ENCODE measurements around the gene TRPM2. TPM values are rescaled to one million over a fixed set of nuclear protein-coding genes. Genes with fewer than 3 reads are reported as not detected.

Gene TRPM2
- total RNA-seq, 1 donor from 2014 or later = 1.6 TPM

- H3K9ac ChIP-seq (ENCODE audit: low read depth in 1 of 3, low read length in 3 of 3) = no peak overlapping the region
- peaks cover 0 to 9% (median 6%) of the 10 kb centered on the region in 3 donors for H3K4me1 ChIP-seq (ENCODE audit: control insufficient read depth in 3 of 3, insufficient read depth in 3 of 3, low read length in 3 of 3)
- peaks cover 14 to 38% (median 28%) of the 10 kb centered on the region in 3 donors for H3K27me3 ChIP-seq (ENCODE audit: control insufficient read depth in 3 of 3, insufficient read depth in 3 of 3, low read length in 3 of 3)
- no peaks in the 10 kb centered on the region for H3K36me3 ChIP-seq (ENCODE audit: control insufficient read depth in 3 of 3, insufficient read depth in 3 of 3, low read length in 3 of 3)
- H3K4me3 ChIP-seq (ENCODE audit: low read length in 3 of 3) = no peak overlapping the region
- no peak overlapping the region for H3K27ac ChIP-seq (ENCODE audit: low read depth, low read length)
- H3K9me3 ChIP-seq (ENCODE audit: control insufficient read depth in 3 of 3, low read length in 3 of 3) = no peaks in the 10 kb centered on the region
These were observed 113.0 kb downstream of the TRPM2 start for GRCh38 chr21:44466351-44466954.

GRCh38 chr21:44466996-44467858 is 113.8 kb downstream of the TRPM2 start:
- H3K27ac ChIP-seq (ENCODE audit: low read depth, low read length) = no peak overlapping the region
- H3K4me3 ChIP-seq (ENCODE audit: low read length in 3 of 3) = no peak overlapping the region
- H3K9me3 ChIP-seq (ENCODE audit: control insufficient read depth in 3 of 3, low read length in 3 of 3) = no peaks in the 10 kb centered on the region
- H3K9ac ChIP-seq (ENCODE audit: low read depth in 1 of 3, low read length in 3 of 3) = no peak overlapping the region
- H3K27me3 ChIP-seq (ENCODE audit: control insufficient read depth in 3 of 3, insufficient read depth in 3 of 3, low read length in 3 of 3) = peaks cover 14 to 37% (median 28%) of the 10 kb centered on the region in 3 donors
- peaks cover 0 to under 1% (median 0%) of the 10 kb centered on the region in 3 donors for H3K4me1 ChIP-seq (ENCODE audit: control insufficient read depth in 3 of 3, insufficient read depth in 3 of 3, low read length in 3 of 3)
- H3K36me3 ChIP-seq (ENCODE audit: control insufficient read depth in 3 of 3, insufficient read depth in 3 of 3, low read length in 3 of 3) = no peaks in the 10 kb centered on the region

GRCh38 chr21:44467859-44468195 is 114.4 kb downstream of the TRPM2 start:
- Histone ChIP-seq H3K4me3 (ENCODE audit: low read length in 3 of 3) (no peak overlapping the region), H3K27ac (ENCODE audit: low read depth, low read length) (no peak overlapping the region), H3K36me3 (ENCODE audit: control insufficient read depth in 3 of 3, insufficient read depth in 3 of 3, low read length in 3 of 3) (no peaks in the 10 kb centered on the region), H3K9ac (ENCODE audit: low read depth in 1 of 3, low read length in 3 of 3) (no peak overlapping the region), H3K27me3 (ENCODE audit: control insufficient read depth in 3 of 3, insufficient read depth in 3 of 3, low read length in 3 of 3) (peaks cover 13 to 35% (median 24%) of the 10 kb centered on the region in 3 donors), H3K4me1 (ENCODE audit: control insufficient read depth in 3 of 3, insufficient read depth in 3 of 3, low read length in 3 of 3) (no peaks in the 10 kb centered on the region), H3K9me3 (ENCODE audit: control insufficient read depth in 3 of 3, low read length in 3 of 3) (no peaks in the 10 kb centered on the region)

GRCh38 chr21:44471341-44471740 is 117.9 kb downstream of the TRPM2 start:
- no peaks in the 10 kb centered on the region for H3K36me3 ChIP-seq (ENCODE audit: control insufficient read depth in 3 of 3, insufficient read depth in 3 of 3, low read length in 3 of 3)
- H3K9me3 ChIP-seq (ENCODE audit: control insufficient read depth in 3 of 3, low read length in 3 of 3) = no peaks in the 10 kb centered on the region
- no peak overlapping the region for H3K4me3 ChIP-seq (ENCODE audit: low read length in 3 of 3)
- peaks cover 6 to 15% (median 14%) of the 10 kb centered on the region in 3 donors for H3K27me3 ChIP-seq (ENCODE audit: control insufficient read depth in 3 of 3, insufficient read depth in 3 of 3, low read length in 3 of 3)
- H3K9ac ChIP-seq (ENCODE audit: low read depth in 1 of 3, low read length in 3 of 3) = no peak overlapping the region
- H3K4me1 ChIP-seq (ENCODE audit: control insufficient read depth in 3 of 3, insufficient read depth in 3 of 3, low read length in 3 of 3) = no peaks in the 10 kb centered on the region
- no peak overlapping the region for H3K27ac ChIP-seq (ENCODE audit: low read depth, low read length)

GRCh38 chr21:44471996-44472395 is 118.6 kb downstream of the TRPM2 start:
- no peak overlapping the region for H3K9ac ChIP-seq (ENCODE audit: low read depth in 1 of 3, low read length in 3 of 3)
- no peaks in the 10 kb centered on the region for H3K9me3 ChIP-seq (ENCODE audit: control insufficient read depth in 3 of 3, low read length in 3 of 3)
- peaks cover under 1 to 10% (median 7%) of the 10 kb centered on the region in 3 donors for H3K27me3 ChIP-seq (ENCODE audit: control insufficient read depth in 3 of 3, insufficient read depth in 3 of 3, low read length in 3 of 3)
- H3K27ac ChIP-seq (ENCODE audit: low read depth, low read length) = no peak overlapping the region
- H3K4me3 ChIP-seq (ENCODE audit: low read length in 3 of 3) = no peak overlapping the region
- H3K36me3 ChIP-seq (ENCODE audit: control insufficient read depth in 3 of 3, insufficient read depth in 3 of 3, low read length in 3 of 3) = no peaks in the 10 kb centered on the region
- H3K4me1 ChIP-seq (ENCODE audit: control insufficient read depth in 3 of 3, insufficient read depth in 3 of 3, low read length in 3 of 3) = no peaks in the 10 kb centered on the region

- Histone ChIP-seq H3K27me3 (ENCODE audit: control insufficient read depth in 3 of 3, insufficient read depth in 3 of 3, low read length in 3 of 3) (peaks cover 0 to 10% (median 6%) of the 10 kb centered on the region in 3 donors), H3K36me3 (ENCODE audit: control insufficient read depth in 3 of 3, insufficient read depth in 3 of 3, low read length in 3 of 3) (no peaks in the 10 kb centered on the region), H3K4me1 (ENCODE audit: control insufficient read depth in 3 of 3, insufficient read depth in 3 of 3, low read length in 3 of 3) (peaks cover 0 to 4% (median 0%) of the 10 kb centered on the region in 3 donors), H3K9ac (ENCODE audit: low read depth in 1 of 3, low read length in 3 of 3) (no peak overlapping the region), H3K9me3 (ENCODE audit: control insufficient read depth in 3 of 3, low read length in 3 of 3) (no peaks in the 10 kb centered on the region), H3K4me3 (ENCODE audit: low read length in 3 of 3) (no peak overlapping the region), H3K27ac (ENCODE audit: low read depth, low read length) (no peak overlapping the region)
These were observed 120.6 kb downstream of the TRPM2 start for GRCh38 chr21:44473915-44474555.

GRCh38 chr21:44475266-44475845 is 121.9 kb downstream of the TRPM2 start:
- Histone ChIP-seq H3K4me1 (ENCODE audit: control insufficient read depth in 3 of 3, insufficient read depth in 3 of 3, low read length in 3 of 3) (peaks cover 0 to 4% (median 0%) of the 10 kb centered on the region in 3 donors), H3K4me3 (ENCODE audit: low read length in 3 of 3) (no peak overlapping the region), H3K27me3 (ENCODE audit: control insufficient read depth in 3 of 3, insufficient read depth in 3 of 3, low read length in 3 of 3) (peaks cover 0 to 10% (median 6%) of the 10 kb centered on the region in 3 donors), H3K36me3 (ENCODE audit: control insufficient read depth in 3 of 3, insufficient read depth in 3 of 3, low read length in 3 of 3) (no peaks in the 10 kb centered on the region), H3K27ac (ENCODE audit: low read depth, low read length) (no peak overlapping the region), H3K9me3 (ENCODE audit: control insufficient read depth in 3 of 3, low read length in 3 of 3) (no peaks in the 10 kb centered on the region), H3K9ac (ENCODE audit: low read depth in 1 of 3, low read length in 3 of 3) (no peak overlapping the region)

GRCh38 chr21:44477131-44477530 is 123.7 kb downstream of the TRPM2 start:
- no peak overlapping the region for H3K4me3 ChIP-seq (ENCODE audit: low read length in 3 of 3)
- H3K9me3 ChIP-seq (ENCODE audit: control insufficient read depth in 3 of 3, low read length in 3 of 3) = no peaks in the 10 kb centered on the region
- H3K9ac ChIP-seq (ENCODE audit: low read depth in 1 of 3, low read length in 3 of 3) = no peak overlapping the region
- H3K27me3 ChIP-seq (ENCODE audit: control insufficient read depth in 3 of 3, insufficient read depth in 3 of 3, low read length in 3 of 3) = peaks cover 0 to 13% (median 6%) of the 10 kb centered on the region in 3 donors
- no peak overlapping the region for H3K27ac ChIP-seq (ENCODE audit: low read depth, low read length)
- no peaks in the 10 kb centered on the region for H3K36me3 ChIP-seq (ENCODE audit: control insufficient read depth in 3 of 3, insufficient read depth in 3 of 3, low read length in 3 of 3)
- H3K4me1 ChIP-seq (ENCODE audit: control insufficient read depth in 3 of 3, insufficient read depth in 3 of 3, low read length in 3 of 3) = peaks cover 0 to 4% (median 0%) of the 10 kb centered on the region in 3 donors

- Histone ChIP-seq H3K9ac (ENCODE audit: low read depth in 1 of 3, low read length in 3 of 3) (no peak overlapping the region), H3K4me3 (ENCODE audit: low read length in 3 of 3) (no peak overlapping the region), H3K36me3 (ENCODE audit: control insufficient read depth in 3 of 3, insufficient read depth in 3 of 3, low read length in 3 of 3) (no peaks in the 10 kb centered on the region), H3K27me3 (ENCODE audit: control insufficient read depth in 3 of 3, insufficient read depth in 3 of 3, low read length in 3 of 3) (peaks cover 0 to 17% (median 9%) of the 10 kb centered on the region in 3 donors), H3K9me3 (ENCODE audit: control insufficient read depth in 3 of 3, low read length in 3 of 3) (no peaks in the 10 kb centered on the region), H3K4me1 (ENCODE audit: control insufficient read depth in 3 of 3, insufficient read depth in 3 of 3, low read length in 3 of 3) (peaks cover 0 to 4% (median 0%) of the 10 kb centered on the region in 3 donors), H3K27ac (ENCODE audit: low read depth, low read length) (no peak overlapping the region)
These were observed 124.3 kb downstream of the TRPM2 start for GRCh38 chr21:44477712-44478111.

All from skeletal muscle tissue (tissue), 4 donors.